ENCODE results near the gene EHD2.

Gene EHD2

GRCh38 chr19:47686679-47687450, 26.4 kb upstream of the EHD2 start:
- H3K9me3 Mint-ChIP-seq: no peaks in the 10 kb centered on the region
- peaks cover 42% of the 10 kb centered on the region for H3K36me3 Mint-ChIP-seq (ENCODE audit: low read depth)
- no peak overlapping the region for H3K27ac Mint-ChIP-seq
- no peaks in the 10 kb centered on the region for H3K27me3 Mint-ChIP-seq (ENCODE audit: low read depth)
- H3K4me1 Mint-ChIP-seq: no peaks in the 10 kb centered on the region
- TF ChIP-seq CTCF (IDR thresholded peaks at IDR 0.05; ENCODE audit: unreplicated experiment in 3 of 3): no peak
- no peak overlapping the region for H3K4me3 Mint-ChIP-seq

GRCh38 chr19:47687906-47688305, 25.3 kb upstream of the EHD2 start:
- H3K9me3 Mint-ChIP-seq: no peaks in the 10 kb centered on the region
- H3K36me3 Mint-ChIP-seq (ENCODE audit: low read depth): peaks cover 38% of the 10 kb centered on the region
- no peaks in the 10 kb centered on the region for H3K4me1 Mint-ChIP-seq
- no peaks in the 10 kb centered on the region for H3K27me3 Mint-ChIP-seq (ENCODE audit: low read depth)
- H3K4me3 Mint-ChIP-seq: no peak overlapping the region
- no peak for TF ChIP-seq CTCF (IDR thresholded peaks at IDR 0.05; ENCODE audit: unreplicated experiment in 3 of 3)
- no peak overlapping the region for H3K27ac Mint-ChIP-seq

- no peak for TF ChIP-seq CTCF (IDR thresholded peaks at IDR 0.05; ENCODE audit: unreplicated experiment in 3 of 3)
Observed at GRCh38 chr19:47691090-47691489, 22.1 kb upstream of the EHD2 start.

GRCh38 chr19:47691782-47692181, 21.4 kb upstream of the EHD2 start:
- TF ChIP-seq CTCF (IDR thresholded peaks at IDR 0.05; ENCODE audit: unreplicated experiment in 3 of 3): no peak
- peaks cover 31% of the 10 kb centered on the region for H3K36me3 Mint-ChIP-seq (ENCODE audit: low read depth)
- H3K9me3 Mint-ChIP-seq: no peaks in the 10 kb centered on the region
- no peaks in the 10 kb centered on the region for H3K4me1 Mint-ChIP-seq
- no peak overlapping the region for H3K27ac Mint-ChIP-seq
- H3K4me3 Mint-ChIP-seq: no peak overlapping the region
- no peaks in the 10 kb centered on the region for H3K27me3 Mint-ChIP-seq (ENCODE audit: low read depth)

More at GRCh38 chr19:47691090-47691489, 22.1 kb upstream of the EHD2 start:
- Mint-ChIP-seq H3K9me3 (no peaks in the 10 kb centered on the region), H3K4me3 (no peak overlapping the region), H3K27me3 (ENCODE audit: low read depth) (no peaks in the 10 kb centered on the region), H3K36me3 (ENCODE audit: low read depth) (peaks cover 36% of the 10 kb centered on the region), H3K27ac (no peak overlapping the region), H3K4me1 (no peaks in the 10 kb centered on the region)

GRCh38 chr19:47693489-47693888, 19.7 kb upstream of the EHD2 start:
- H3K4me3 Mint-ChIP-seq: no peak overlapping the region
- H3K27me3 Mint-ChIP-seq (ENCODE audit: low read depth): no peaks in the 10 kb centered on the region
- no peaks in the 10 kb centered on the region for H3K9me3 Mint-ChIP-seq
- no peak for TF ChIP-seq CTCF (IDR thresholded peaks at IDR 0.05; ENCODE audit: unreplicated experiment in 3 of 3)
- H3K27ac Mint-ChIP-seq: no peak overlapping the region
- peaks cover 27% of the 10 kb centered on the region for H3K36me3 Mint-ChIP-seq (ENCODE audit: low read depth)
- H3K4me1 Mint-ChIP-seq: no peaks in the 10 kb centered on the region

GRCh38 chr19:47693903-47694302, 19.3 kb upstream of the EHD2 start:
- peaks cover 27% of the 10 kb centered on the region for H3K36me3 Mint-ChIP-seq (ENCODE audit: low read depth)

More at GRCh38 chr19:47693903-47694302, 19.3 kb upstream of the EHD2 start:
- no peak for TF ChIP-seq CTCF (IDR thresholded peaks at IDR 0.05; ENCODE audit: unreplicated experiment in 3 of 3)
- Mint-ChIP-seq H3K27me3 (ENCODE audit: low read depth) (no peaks in the 10 kb centered on the region), H3K4me1 (no peaks in the 10 kb centered on the region), H3K27ac (no peak overlapping the region), H3K9me3 (no peaks in the 10 kb centered on the region), H3K4me3 (no peak overlapping the region)

All from nephron (organoid).